HG03520 (cell line): Measurements from ENCODE around the gene NSMF.

Experiments
- ATAC-seq: cut with Tn5 transposase; IDR thresholded peaks from one replicate; pipeline ENCODE4 v1.9.1; 2021; ENCODE audit warnings: mild to moderate bottlenecking, moderate library complexity; ENCODE audit not compliant: unreplicated experiment

The NSMF gene

GRCh38 chr9:137448602-137448962, 10.6 kb downstream of the NSMF start:
- ATAC-seq, result no peak

- ATAC-seq, result no peak
These were observed 11.2 kb downstream of the NSMF start for GRCh38 chr9:137447722-137448601.

GRCh38 chr9:137446851-137447471, 12.2 kb downstream of the NSMF start:
- ATAC-seq, result no peak

- ATAC-seq, result no peak
These were observed 13.2 kb downstream of the NSMF start for GRCh38 chr9:137445930-137446431.

- no peak for ATAC-seq
These were observed 13.8 kb downstream of the NSMF start for GRCh38 chr9:137445275-137445807.

- no peak for ATAC-seq
These were observed 14.9 kb downstream of the NSMF start for GRCh38 chr9:137444106-137444790.

GRCh38 chr9:137441935-137442321, 17.2 kb downstream of the NSMF start:
- ATAC-seq, result no peak

- ATAC-seq, result no peak
These were observed 17.7 kb downstream of the NSMF start, which contains the start of gene ENTPD8 for GRCh38 chr9:137441289-137441934. TSS of gene ENTPD8 (minus strand) at chr9:137441357. CDS start at chr9:137438285, 3,072 bp downstream.

- ATAC-seq, result no peak
These were observed 19.9 kb downstream of the NSMF start for GRCh38 chr9:137439158-137439714.

- no peak for ATAC-seq
These were observed 20.5 kb downstream of the NSMF start for GRCh38 chr9:137438591-137439157.

- no peak for ATAC-seq
These were observed 21.2 kb downstream of the NSMF start for GRCh38 chr9:137437691-137438590.

GRCh38 chr9:137436761-137437600, 22.2 kb downstream of the NSMF start:
- ATAC-seq, result no peak

GRCh38 chr9:137435980-137436760, 23.0 kb downstream of the NSMF start:
- ATAC-seq, result no peak

- ATAC-seq, result no peak
These were observed 23.7 kb downstream of the NSMF start for GRCh38 chr9:137435381-137435891.

- no peak for ATAC-seq
These were observed 24.4 kb downstream of the NSMF start for GRCh38 chr9:137434498-137435380.

- no peak for ATAC-seq
These were observed 25.2 kb downstream of the NSMF start for GRCh38 chr9:137433916-137434431.
